ENCODE results near the gene CTBP1.
"Not testable (repeated sequence)": the region's sequence is repeated elsewhere in the genome, so short reads cannot be mapped to it uniquely, and the experiment has no call there.

The CTBP1 gene

GRCh38 chr4:1294891-1295290, 46.0 kb upstream of the CTBP1 start:
- DNase-seq (ENCODE audit: low read depth) = no peak
- no peak overlapping the region for H3K4me3 ChIP-seq (ENCODE audit: low read length)
- TF ChIP-seq, protein P1, sequence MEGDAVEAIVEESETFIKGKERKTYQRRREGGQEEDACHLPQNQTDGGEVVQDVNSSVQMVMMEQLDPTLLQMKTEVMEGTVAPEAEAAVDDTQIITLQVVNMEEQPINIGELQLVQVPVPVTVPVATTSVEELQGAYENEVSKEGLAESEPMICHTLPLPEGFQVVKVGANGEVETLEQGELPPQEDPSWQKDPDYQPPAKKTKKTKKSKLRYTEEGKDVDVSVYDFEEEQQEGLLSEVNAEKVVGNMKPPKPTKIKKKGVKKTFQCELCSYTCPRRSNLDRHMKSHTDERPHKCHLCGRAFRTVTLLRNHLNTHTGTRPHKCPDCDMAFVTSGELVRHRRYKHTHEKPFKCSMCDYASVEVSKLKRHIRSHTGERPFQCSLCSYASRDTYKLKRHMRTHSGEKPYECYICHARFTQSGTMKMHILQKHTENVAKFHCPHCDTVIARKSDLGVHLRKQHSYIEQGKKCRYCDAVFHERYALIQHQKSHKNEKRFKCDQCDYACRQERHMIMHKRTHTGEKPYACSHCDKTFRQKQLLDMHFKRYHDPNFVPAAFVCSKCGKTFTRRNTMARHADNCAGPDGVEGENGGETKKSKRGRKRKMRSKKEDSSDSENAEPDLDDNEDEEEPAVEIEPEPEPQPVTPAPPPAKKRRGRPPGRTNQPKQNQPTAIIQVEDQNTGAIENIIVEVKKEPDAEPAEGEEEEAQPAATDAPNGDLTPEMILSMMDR (conservative IDR thresholded peaks at IDR 0.05; ENCODE audit: low read depth, low read length) = no peak

- H3K4me3 ChIP-seq (ENCODE audit: low read length) = no peak overlapping the region
- no peak for DNase-seq (ENCODE audit: low read depth)
- TF ChIP-seq, protein P1 (conservative IDR thresholded peaks at IDR 0.05; ENCODE audit: low read depth, low read length) = no peak
These were observed 45.5 kb upstream of the CTBP1 start for GRCh38 chr4:1294424-1294823.

- TF ChIP-seq, protein P1 (conservative IDR thresholded peaks at IDR 0.05; ENCODE audit: low read depth, low read length) = no peak
- H3K4me3 ChIP-seq (ENCODE audit: low read length) = no peak overlapping the region
- no peak for DNase-seq (ENCODE audit: low read depth)
These were observed 45.1 kb upstream of the CTBP1 start for GRCh38 chr4:1293991-1294390.

DNA sequence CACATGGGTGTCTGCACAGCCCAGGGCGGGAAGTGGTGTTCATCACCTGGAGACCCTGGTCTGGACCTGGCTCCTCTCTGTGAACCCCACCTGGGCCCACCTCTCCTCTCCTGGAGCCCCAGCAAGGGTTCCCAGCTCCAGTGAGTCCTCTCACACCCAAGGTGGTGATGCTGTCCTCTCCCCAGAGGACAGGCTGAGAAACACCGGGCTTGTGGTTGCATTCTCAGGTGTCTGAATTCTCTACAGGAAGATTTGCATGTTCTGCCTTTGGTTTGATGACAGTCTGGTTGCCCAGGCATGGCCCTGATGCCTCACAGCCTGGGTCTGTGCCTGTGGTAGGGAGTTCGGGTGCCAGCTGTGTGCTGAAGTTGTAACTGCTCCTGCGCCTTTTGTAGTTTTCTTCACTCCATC, 44.6 kb upstream of the CTBP1 start:
- no peak overlapping the region for H3K4me3 ChIP-seq (ENCODE audit: low read length)
- no peak for DNase-seq (ENCODE audit: low read depth)
- TF ChIP-seq, protein P1 (conservative IDR thresholded peaks at IDR 0.05; ENCODE audit: low read depth, low read length) = no peak

GRCh38 chr4:1292703-1293011, 43.7 kb upstream of the CTBP1 start:
- not testable (repeated sequence) for H3K4me3 ChIP-seq (ENCODE audit: low read length); DNase-seq (ENCODE audit: low read depth)

GRCh38 chr4:1291996-1292702, 43.2 kb upstream of the CTBP1 start:
- TF ChIP-seq, protein P1 (conservative IDR thresholded peaks at IDR 0.05; ENCODE audit: low read depth, low read length) = no peak
- no peak for DNase-seq (ENCODE audit: low read depth)
- no peak overlapping the region for H3K4me3 ChIP-seq (ENCODE audit: low read length)

DNA sequence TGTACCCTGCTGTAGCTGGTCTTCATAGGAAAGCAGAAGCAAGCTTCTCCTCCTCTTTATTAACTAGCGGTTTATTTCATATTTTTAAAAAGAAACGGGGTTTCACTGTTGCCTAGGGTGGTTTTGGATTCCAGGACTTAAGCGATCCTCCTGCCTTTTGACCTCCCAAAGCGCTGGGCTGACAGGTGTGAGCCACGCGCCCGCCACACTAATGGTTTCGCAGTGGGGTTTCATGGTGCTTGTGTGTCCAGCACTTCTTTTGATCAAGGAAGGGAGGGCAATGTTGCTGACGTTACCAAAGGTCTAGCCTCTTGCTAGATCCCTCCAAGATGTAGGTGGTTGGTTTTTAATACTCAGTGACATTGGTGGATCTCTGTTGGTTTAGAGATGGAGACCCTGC, 42.2 kb upstream of the CTBP1 start:
- peak overlapping the region; percentile 84 for H3K4me3 ChIP-seq (ENCODE audit: low read length)
- TF ChIP-seq, protein P1 (conservative IDR thresholded peaks at IDR 0.05; ENCODE audit: low read depth, low read length) = no peak
- DNase-seq (ENCODE audit: low read depth) = no peak

All from retinal pigment epithelial cell (primary cell).